Measurements from ENCODE around the gene PARM1.

Gene PARM1

GRCh38 chr4:75035321-75035720 lies 102.4 kb downstream of the PARM1 start:
- no peak for DNase-seq

GRCh38 chr4:75036046-75036830 lies 103.3 kb downstream of the PARM1 start:
- no peak for DNase-seq

GRCh38 chr4:75037252-75037651 lies 104.3 kb downstream of the PARM1 start:
- no peak for DNase-seq

DNA sequence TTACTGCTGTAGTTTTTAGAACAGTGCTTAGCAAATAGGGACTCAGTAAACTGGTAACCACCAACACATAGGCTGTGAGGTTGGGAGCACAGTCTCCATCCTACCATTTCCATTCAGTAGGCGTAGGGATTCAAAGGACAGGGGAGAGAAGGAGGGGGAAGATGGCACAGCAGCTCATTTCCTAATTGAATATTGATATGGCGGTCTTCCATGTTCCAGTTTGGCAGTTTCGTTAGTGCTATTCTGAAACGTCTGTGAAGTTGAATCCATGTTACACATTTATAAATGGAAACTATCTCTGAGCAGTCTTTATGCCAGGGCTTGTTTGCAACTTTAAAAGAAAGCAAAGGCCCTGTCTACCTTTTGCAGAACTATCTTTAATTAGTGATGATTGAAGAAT lies 105.5 kb downstream of the PARM1 start:
- DNase-seq, result no peak

DNA sequence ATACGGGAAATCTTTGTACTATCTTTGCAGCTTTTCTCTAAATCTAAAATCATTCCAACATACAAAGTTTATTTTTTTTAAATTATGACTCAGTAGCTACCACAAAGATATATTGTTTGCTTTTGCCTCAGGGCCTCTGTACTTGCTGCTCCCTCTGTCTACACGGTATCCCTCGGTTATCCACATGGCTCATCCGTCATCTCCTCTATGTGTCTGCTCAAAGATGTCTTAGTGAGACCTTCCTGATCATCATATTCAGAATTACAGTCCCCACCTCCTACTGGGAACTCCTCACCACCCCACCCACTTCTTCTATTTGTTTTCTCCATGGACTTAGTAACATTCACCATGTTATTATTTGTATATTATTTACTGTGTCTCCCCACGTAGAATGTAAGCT lies 107.8 kb downstream of the PARM1 start:
- DNase-seq, result no peak

GRCh38 chr4:75042601-75043208 lies 109.8 kb downstream of the PARM1 start:
- DNase-seq, result no peak

- no peak for DNase-seq
Measured at GRCh38 chr4:75046226-75046625, 113.3 kb downstream of the PARM1 start.

GRCh38 chr4:75046641-75047040 lies 113.7 kb downstream of the PARM1 start:
- DNase-seq, result no peak

GRCh38 chr4:75048208-75048879 lies 115.4 kb downstream of the PARM1 start:
- DNase-seq, result no peak

DNA sequence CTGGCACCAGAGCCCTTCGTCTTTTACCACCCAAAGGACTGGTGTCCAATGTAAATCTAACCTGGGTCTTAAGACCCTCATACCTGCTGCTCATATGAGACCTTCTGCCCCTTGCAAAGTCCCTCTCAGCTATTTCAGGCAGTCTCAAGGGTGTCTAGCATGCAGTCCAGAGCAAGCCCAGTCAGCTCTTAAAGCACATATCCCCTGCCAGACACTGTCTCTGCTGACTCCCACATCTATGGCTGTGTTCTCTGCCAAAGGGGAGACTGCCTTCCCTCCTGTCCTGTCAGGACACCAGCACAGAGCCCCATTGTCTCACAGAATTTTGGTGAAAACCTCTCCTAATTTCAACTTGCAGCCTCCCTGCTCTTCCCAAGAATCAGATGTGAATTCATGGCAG lies 118.5 kb downstream of the PARM1 start:
- no peak for DNase-seq

GRCh38 chr4:75053352-75053751 lies 120.4 kb downstream of the PARM1 start:
- no peak for DNase-seq

DNA sequence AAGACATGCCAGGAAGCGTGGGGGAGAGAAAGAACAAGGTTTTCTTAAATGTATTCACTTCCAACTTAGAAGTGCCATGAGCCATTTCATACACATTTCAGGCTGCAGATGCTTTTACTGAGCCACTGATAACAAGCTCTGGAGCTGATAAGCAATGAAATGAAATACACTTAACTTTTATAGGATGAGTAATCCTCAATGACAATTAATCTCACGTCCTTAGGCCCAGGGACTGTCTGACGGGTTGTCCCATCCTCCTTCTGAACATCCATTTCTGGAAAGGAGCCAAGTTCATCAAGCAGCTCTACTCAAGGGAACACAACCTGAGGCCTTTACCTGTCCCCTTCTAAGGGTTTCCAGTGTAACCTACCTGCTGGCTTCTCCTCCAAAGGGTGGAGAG lies 121.2 kb downstream of the PARM1 start:
- no peak for DNase-seq

DNA sequence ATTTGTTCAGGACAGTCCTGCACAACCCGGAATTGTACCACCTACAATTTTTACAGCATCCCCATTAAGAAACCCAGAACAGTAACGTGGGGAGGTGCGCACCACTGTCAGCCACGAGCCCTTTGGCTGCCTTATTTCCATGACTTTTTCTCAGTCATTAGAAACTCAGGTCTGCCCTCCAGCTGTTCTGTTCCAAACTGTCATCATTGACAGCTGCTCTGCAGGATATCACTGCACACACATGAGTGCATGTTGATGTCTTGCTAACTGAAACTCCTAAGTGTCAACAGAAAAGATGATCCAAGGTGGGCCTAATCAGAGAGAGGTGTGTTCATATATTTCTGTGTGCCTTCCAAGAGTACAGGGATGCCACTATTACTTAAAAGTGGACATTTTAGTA lies 123.4 kb downstream of the PARM1 start:
- no peak for DNase-seq

- no peak for DNase-seq
Measured at GRCh38 chr4:75057369-75057768, 124.5 kb downstream of the PARM1 start.

GRCh38 chr4:75058486-75058885 lies 125.6 kb downstream of the PARM1 start:
- peak; percentile 43 for DNase-seq

DNA sequence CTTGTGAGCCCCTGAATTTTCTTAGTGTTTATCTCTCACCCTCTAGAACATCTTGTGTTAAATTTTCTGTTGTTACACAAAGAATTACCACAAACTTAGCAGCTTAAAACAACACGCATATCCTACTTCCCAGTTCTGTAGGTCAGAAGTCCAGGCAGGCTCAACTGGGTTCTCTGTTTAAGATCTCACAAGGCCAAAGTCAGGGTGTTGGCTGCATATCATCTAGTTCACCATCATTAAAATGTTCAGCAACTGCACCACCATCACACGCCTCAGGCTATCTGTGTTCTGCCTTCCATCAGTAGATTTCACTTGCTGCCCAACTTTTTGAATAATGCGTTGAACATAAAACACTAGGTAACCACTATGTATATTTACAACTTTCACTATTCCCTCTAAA lies 130.5 kb downstream of the PARM1 start:
- no peak for DNase-seq

- DNase-seq, result no peak
Measured at GRCh38 chr4:75065909-75066308, 133.0 kb downstream of the PARM1 start.

- DNase-seq, result no peak
Measured at GRCh38 chr4:75069493-75070074, 136.7 kb downstream of the PARM1 start.

DNA sequence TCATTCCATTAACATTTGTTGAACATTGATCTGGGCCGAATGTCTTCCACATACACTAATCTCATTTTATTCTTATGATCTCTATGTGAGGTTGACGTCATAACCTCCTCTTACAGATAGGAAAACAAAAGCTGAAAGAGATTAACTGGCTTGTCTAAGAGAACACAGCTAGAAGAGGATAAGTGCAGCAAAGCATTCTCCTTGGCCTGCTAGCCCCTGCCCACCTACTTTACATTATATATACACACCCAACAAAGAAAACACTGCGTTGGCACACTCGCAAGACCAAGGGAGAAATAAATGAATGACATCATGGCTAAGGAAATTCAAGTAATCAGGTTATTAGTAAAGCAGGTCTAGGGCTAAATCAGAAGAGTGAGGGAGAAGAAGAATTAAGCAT lies 138.4 kb downstream of the PARM1 start:
- DNase-seq, result no peak

GRCh38 chr4:75080888-75081287 lies 148.0 kb downstream of the PARM1 start:
- no peak for DNase-seq

DNA sequence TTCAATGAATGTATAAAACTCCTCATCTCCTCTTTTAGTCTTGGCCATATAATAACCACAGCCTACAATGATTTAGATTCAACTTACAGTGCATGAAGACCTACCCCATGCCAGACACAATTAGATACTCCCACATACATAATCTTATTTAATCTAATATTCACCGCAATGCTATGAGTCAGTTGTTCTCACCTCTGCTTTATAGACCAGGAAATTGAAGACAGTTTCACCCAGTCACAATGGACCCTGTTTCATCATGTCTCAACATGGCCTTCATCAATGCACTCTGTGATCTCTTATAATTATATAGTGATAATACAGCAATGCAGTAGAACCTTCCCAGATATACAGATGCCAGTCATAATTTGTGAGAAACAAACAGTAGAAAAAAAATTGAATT lies 148.6 kb downstream of the PARM1 start:
- no peak for DNase-seq

DNA sequence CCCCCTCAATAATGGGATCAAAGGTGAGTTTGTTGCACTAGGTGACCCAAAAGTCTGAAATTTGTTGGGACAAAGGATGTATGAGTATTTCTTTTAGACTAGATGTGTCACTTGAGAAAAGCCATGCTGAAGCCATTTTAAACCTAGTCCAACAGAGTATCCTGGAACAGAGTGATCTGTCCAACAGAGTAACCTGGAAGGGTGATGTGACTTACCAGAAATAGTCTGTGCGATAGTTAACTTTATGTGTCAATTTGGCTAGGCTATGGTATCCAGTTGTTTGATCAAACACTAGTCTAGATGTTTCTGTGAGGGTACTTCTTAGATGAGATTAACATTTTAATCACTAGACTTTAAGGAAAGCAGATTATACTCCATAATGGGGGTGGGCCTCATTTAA lies 154.5 kb downstream of the PARM1 start:
- no peak for DNase-seq

GRCh38 chr4:75087865-75088264 lies 154.9 kb downstream of the PARM1 start:
- no peak for DNase-seq

DNA sequence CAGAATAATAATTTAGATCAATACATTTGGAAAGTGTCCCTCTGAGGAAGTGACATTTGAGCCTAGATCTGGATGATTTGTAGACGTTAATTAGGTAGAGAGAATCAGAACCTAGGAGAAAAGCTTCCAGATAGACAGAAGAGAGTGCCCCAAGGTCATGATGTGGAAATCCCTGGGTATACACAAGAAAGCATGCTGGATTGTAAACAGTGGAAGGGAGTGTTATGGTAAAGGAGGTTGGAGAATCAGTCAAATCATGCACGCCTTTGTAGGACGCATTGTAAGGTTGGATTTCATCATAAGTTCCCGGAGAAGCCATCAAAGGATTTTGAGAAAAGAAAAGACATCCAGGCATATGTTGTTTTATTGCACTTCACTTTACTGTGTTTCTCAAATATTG lies 156.3 kb downstream of the PARM1 start:
- DNase-seq, result no peak

All from DMS79 treated with DMSO at 0.1 percent for 48 hours (cell line).